ENCODE data around the gene THSD4.

THSD4 gene

DNA sequence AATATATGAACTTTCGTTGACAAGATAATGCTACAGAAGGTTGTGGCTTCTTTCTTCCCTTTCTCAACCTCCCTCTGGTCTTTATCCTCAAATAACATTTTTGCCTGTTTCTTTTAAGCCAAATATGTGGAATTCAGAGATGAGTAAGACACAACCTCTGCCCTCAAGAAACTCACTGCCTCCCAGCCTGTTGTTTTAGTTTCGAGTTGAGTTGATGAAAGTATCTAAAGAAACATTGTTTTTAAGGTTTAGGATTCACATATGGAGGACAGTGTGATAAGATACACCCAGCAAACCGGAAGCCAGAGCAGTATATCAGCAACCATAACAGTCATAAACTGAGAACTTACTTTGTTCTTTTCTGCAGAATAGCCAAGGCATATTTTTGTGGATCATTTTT is 218.6 kb downstream of the THSD4 start:
- DNase-seq, result no peak

GRCh38 chr15:71334434-71334833 is 219.2 kb downstream of the THSD4 start:
- no peak for DNase-seq

DNA sequence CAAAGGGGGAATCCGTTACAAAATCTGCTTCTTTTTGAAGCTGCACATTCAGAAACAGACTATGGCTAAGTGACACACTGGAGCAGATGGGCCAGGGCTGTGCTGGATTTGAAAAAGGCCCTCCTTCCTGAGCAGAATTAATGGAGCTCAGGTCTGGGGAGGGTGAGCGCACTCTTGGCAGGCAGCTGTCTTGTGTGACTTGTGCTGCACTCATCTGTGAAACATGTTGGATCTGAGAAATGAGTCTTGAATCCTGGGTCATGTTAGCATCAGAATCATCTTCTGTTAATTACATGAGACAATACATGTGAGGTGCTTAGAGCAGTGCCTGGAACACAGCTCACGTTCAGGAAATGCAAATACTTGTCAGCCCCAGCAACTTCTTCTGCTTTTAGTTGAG is 219.6 kb downstream of the THSD4 start:
- DNase-seq, result no peak

- no peak for DNase-seq
Observed at GRCh38 chr15:71335591-71335990, 220.3 kb downstream of the THSD4 start.

GRCh38 chr15:71336671-71337070 is 221.4 kb downstream of the THSD4 start:
- no peak for DNase-seq

- DNase-seq, result no peak
Observed at GRCh38 chr15:71337197-71337845, 222.1 kb downstream of the THSD4 start.

GRCh38 chr15:71338265-71338664 is 223.0 kb downstream of the THSD4 start:
- DNase-seq, result no peak

DNA sequence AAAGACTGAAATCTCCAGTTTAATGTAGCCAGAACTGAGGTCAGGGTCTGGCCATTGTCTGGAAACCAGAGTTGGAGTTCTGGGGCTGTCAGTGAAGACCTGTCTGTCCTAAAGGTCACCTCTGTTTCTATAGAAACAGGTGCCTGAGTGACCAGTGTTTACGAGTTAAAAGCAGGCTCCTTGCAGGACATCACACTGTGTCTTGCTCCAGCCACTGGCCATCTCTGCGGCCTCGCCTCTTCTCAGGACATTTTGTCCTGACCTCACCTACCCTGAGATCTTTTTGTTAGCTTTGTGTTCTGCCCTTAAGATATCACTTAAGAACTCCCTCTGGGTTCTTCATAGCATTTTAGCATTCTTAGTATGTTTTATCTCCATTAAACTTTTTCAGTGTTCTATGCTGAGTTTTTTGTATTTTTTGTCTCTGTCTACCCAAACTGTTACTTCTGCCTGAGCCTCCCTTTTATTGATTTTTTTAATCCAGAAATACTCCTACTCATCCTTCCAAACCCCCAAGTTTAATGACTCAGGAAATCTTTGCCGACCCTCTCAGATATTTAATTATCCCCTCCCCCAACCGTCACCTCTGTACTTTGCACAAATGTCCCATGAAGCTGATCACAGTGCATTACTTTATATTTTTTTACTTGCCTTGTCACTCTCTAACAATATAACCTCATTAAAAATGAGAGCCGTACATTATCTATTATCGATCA is 223.7 kb downstream of the THSD4 start:
- no peak for DNase-seq

- DNase-seq, result no peak
Observed at GRCh38 chr15:71341811-71342550, 226.7 kb downstream of the THSD4 start.

DNA sequence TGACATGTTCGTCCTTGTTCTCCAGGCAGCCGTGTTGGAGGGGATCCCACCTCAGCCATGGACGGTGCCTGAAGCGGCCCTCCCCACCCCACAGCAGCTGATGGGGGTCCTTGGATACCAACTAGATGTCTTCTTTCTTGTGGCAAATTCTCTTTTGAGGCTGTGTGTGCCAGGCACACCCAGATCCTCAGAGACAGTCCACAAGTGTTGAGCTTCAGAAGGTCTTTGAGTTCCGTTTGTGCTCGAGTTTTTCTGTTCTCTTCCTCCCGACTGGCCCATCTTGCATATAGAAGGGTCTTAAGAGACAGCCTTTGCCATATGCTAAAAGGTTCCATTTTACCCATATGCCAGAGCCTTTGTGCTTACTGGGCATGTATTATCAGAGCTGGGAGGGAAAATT is 227.4 kb downstream of the THSD4 start:
- DNase-seq, result no peak

GRCh38 chr15:71344316-71344715 is 229.0 kb downstream of the THSD4 start:
- DNase-seq, result peak; percentile 0

GRCh38 chr15:71345186-71345585 is 229.9 kb downstream of the THSD4 start:
- no peak for DNase-seq

DNA sequence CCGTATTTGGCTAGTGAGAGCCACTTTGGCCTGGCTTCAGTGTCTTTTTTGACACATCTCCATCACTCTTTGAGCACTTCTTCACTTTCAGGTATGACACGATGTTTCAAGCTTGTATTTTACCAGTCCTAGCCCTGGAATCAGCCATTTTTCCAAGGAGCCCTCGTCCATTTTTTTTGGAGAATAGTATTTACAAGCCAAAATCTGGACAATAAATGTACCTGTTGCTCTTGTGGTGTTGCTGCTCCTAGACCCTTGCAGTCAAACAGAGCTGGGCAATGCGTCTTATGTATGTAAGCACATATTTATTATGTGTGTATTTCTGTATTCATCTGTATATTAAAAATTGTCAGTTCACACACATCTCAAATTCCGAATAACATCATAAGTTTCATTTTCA is 231.2 kb downstream of the THSD4 start:
- DNase-seq, result no peak

- no peak for DNase-seq
Observed at GRCh38 chr15:71348597-71348996, 233.3 kb downstream of the THSD4 start.

DNA sequence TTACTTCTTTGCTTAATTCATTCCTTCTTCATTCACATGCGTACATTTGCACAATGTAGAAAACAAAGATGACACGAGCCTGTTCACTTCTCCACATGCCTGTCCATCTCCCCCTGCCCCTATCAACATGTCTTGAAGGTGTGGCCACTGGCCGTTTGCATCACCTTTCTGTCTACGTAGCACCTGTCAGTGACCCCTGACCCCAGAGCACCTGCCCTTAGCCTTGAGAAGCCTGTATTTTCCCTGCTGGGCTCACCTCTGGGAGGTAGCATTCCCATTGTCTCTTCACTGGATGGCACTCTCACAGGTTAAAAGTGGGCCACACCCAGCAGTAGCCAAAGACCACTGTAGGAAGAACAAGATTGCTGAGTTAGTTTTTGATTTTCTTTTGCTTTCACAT is 234.1 kb downstream of the THSD4 start:
- no peak for DNase-seq

GRCh38 chr15:71349736-71350526 is 234.7 kb downstream of the THSD4 start:
- no peak for DNase-seq

GRCh38 chr15:71350622-71351378 is 235.5 kb downstream of the THSD4 start:
- DNase-seq, result no peak

GRCh38 chr15:71352125-71352524 is 236.9 kb downstream of the THSD4 start:
- no peak for DNase-seq

- DNase-seq, result no peak
Observed at GRCh38 chr15:71352765-71353164, 237.5 kb downstream of the THSD4 start.

DNA sequence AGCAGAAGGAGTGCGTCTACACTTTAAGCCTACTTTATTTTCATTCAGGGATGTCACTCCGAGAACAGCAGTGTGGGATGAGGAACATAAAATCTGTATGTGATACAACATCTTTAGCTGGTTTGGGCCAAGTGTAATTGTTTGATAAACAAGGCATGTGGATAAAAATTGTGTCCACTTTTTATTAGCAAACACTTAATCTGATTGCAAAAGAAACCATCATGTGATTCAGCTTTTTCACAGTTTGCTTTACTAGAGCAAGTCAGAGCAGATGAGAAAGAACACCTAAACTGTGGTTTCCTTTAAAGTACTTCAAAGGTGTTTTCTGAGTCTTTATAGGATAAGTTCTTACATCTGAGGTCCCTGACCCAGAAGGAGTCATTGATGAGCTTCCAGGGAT is 237.9 kb downstream of the THSD4 start:
- no peak for DNase-seq

- DNase-seq, result no peak
Observed at GRCh38 chr15:71355268-71355667, 240.0 kb downstream of the THSD4 start.

- no peak for DNase-seq
Observed at GRCh38 chr15:71357321-71357732, 242.1 kb downstream of the THSD4 start.

- DNase-seq, result no peak
Observed at GRCh38 chr15:71357967-71358366, 242.7 kb downstream of the THSD4 start.
